ENCODE measurements around the gene KDM6A. TPM values are rescaled to one million over a fixed set of nuclear protein-coding genes. Genes with fewer than 3 reads are reported as not detected.

Gene KDM6A
- polyA plus RNA-seq, 1 of the 3 experiments (the other 2 are of a cell fraction), result 7.4 TPM

- Histone ChIP-seq H3K4me3 (ENCODE audit: low read depth in 2 of 2, low read length in 1 of 2) (no peak overlapping the region; a peak in 1 of 4 replicates), H4K20me1 (ENCODE audit: insufficient read depth) (peaks cover 56% of the 10 kb centered on the region), H3K27me3 (ENCODE audit: insufficient read depth) (no peaks in the 10 kb centered on the region), H3K9me3 (no peaks in the 10 kb centered on the region), H3K9me2 (no peaks in the 10 kb centered on the region), H3K27ac (ENCODE audit: low read depth in 2 of 2, low read length in 1 of 2) (peak overlapping the region in 1 of 2 experiments; percentile 26; a peak in 2 of 4 replicates), H2AFZ (ENCODE audit: low read depth) (no peak overlapping the region), H3K4me1 (ENCODE audit: control insufficient read depth in 1 of 2, insufficient read depth in 2 of 2, low read depth in 1 of 2, low read length in 1 of 2) (peaks cover 7 to 14% of the 10 kb centered on the region in 2 experiments; a peak in 3 of 4 replicates), H3K9ac (no peak overlapping the region), H3K36me3 (replicated peaks in 1 of 2; ENCODE audit: control insufficient read depth in 1 of 2, insufficient read depth in 2 of 2, low read length in 1 of 2) (peaks cover 0 to 6% of the 10 kb centered on the region in 2 experiments), H3K79me2 (ENCODE audit: insufficient read depth) (peaks cover 89% of the 10 kb centered on the region), H3F3A (replicated peaks; ENCODE audit: insufficient read depth) (peaks cover 24% of the 10 kb centered on the region), H3K4me2 (peak overlapping the region; percentile 6; the same call in 1 of the 2 replicates)
- TF ChIP-seq SIN3A (IDR thresholded peaks at IDR 0.05; ENCODE audit: borderline replicate concordance, low read depth, low read length) (no peak), USF1 (IDR thresholded peaks at IDR 0.05; ENCODE audit: borderline replicate concordance, low read depth) (no peak), RCOR1 (IDR thresholded peaks at IDR 0.05; ENCODE audit: low read length) (no peak), RFX5 (IDR thresholded peaks at IDR 0.05; ENCODE audit: low read length) (no peak), ZBTB33 (IDR thresholded peaks at IDR 0.05; ENCODE audit: borderline replicate concordance, low read depth) (no peak), RXRA (IDR thresholded peaks at IDR 0.05; ENCODE audit: borderline replicate concordance, low read depth) (no peak)
- CTCF ChIA-PET, result no interaction called here
- no peak for DNase-seq
- 86% methylated on average over 9 of the region's 9 CpGs for WGBS (ENCODE audit: low lambda C conversion rate)
- POLR2A ChIA-PET, result no interaction called here
Observed at GRCh38 chrX:44913656-44914531, 40.9 kb downstream of the KDM6A start.

GRCh38 chrX:44914532-44915198, 41.7 kb downstream of the KDM6A start:
- POLR2A ChIA-PET, result no interaction called here
- H3K4me3 ChIP-seq (ENCODE audit: low read depth in 2 of 2, low read length in 1 of 2), result no peak overlapping the region; a peak in 1 of 4 replicates
- H3K9ac ChIP-seq, result no peak overlapping the region

More at GRCh38 chrX:44914532-44915198, 41.7 kb downstream of the KDM6A start:
- Histone ChIP-seq H4K20me1 (ENCODE audit: insufficient read depth) (peaks cover 56% of the 10 kb centered on the region), H3K4me1 (ENCODE audit: control insufficient read depth in 1 of 2, insufficient read depth in 2 of 2, low read depth in 1 of 2, low read length in 1 of 2) (peaks cover 7 to 14% of the 10 kb centered on the region in 2 experiments; a peak in 3 of 4 replicates), H3K4me2 (peak overlapping the region; percentile 45), H3F3A (replicated peaks; ENCODE audit: insufficient read depth) (peaks cover 23% of the 10 kb centered on the region), H3K79me2 (ENCODE audit: insufficient read depth) (peaks cover 89% of the 10 kb centered on the region), H3K36me3 (replicated peaks in 1 of 2; ENCODE audit: control insufficient read depth in 1 of 2, insufficient read depth in 2 of 2, low read length in 1 of 2) (peaks cover 0 to 6% of the 10 kb centered on the region in 2 experiments), H3K27me3 (ENCODE audit: insufficient read depth) (no peaks in the 10 kb centered on the region), H2AFZ (ENCODE audit: low read depth) (no peak overlapping the region), H3K27ac (ENCODE audit: low read depth in 2 of 2, low read length in 1 of 2) (peak overlapping the region; percentile 26 to 47; a peak in 3 of 4 replicates), H3K9me2 (no peaks in the 10 kb centered on the region), H3K9me3 (no peaks in the 10 kb centered on the region)
- DNase-seq, result no peak
- 58% methylated on average over 2 of the region's 2 CpGs for WGBS (ENCODE audit: low lambda C conversion rate)
- CTCF ChIA-PET, result interaction anchor here (0.8 kb wide), 1 partner anchor 41 kb away, joined by 3 read pairs; no protein-coding TSS in a partner anchor
- no peak for TF ChIP-seq PBX3 (IDR thresholded peaks at IDR 0.05)
- TF ChIP-seq ZBTB33 (IDR thresholded peaks at IDR 0.05; ENCODE audit: borderline replicate concordance, low read depth), result no peak
- no peak for TF ChIP-seq FOXM1 (IDR thresholded peaks at IDR 0.05; ENCODE audit: low read depth)
- no peak for TF ChIP-seq RCOR1 (IDR thresholded peaks at IDR 0.05; ENCODE audit: low read length)
- no peak for TF ChIP-seq MEF2A (IDR thresholded peaks at IDR 0.05; ENCODE audit: borderline replicate concordance, low read depth)
